HepG2 (cell line): ENCODE measurements around the gene FTL. TPM values are rescaled to one million over a fixed set of nuclear protein-coding genes. Genes with fewer than 3 reads are reported as not detected.
A peak's percentile ranks its signal among the peaks of the same experiment; 100 is the strongest.

ENCODE experiments used
- BCL6 ChIP-seq: IDR thresholded peaks from 2 replicates; pipeline ENCODE4 v1.6.1; 2016; ENCODE audit warnings: missing genetic modification reagents, missing compliant biosample characterization
- BHLHE40 ChIP-seq: IDR thresholded peaks from 2 replicates; pipeline ENCODE4 v1.6.1; 2011; ENCODE audit warnings: low read length, improper control_type of control experiment
- ETS1 ChIP-seq: sonication (generic); formaldehyde crosslinking; IDR thresholded peaks from 2 replicates; pipeline ENCODE4 v1.4.0; 2020; ENCODE audit warnings: missing genetic modification reagents
- FOXA1 ChIP-seq, 2 experiments: fragments of 450-650 bp in 1 of 2; sonication (generic) in 1 of 2; formaldehyde crosslinking in 1 of 2; IDR thresholded peaks; 2 replicates each; pipeline versions ENCODE4 v1.4.0 to v1.6.1; 2016 to 2020; ENCODE audit warnings: missing genetic modification reagents in 1 of 2
- GABPB1 ChIP-seq: IDR thresholded peaks from 2 replicates; pipeline ENCODE4 v1.6.1; 2016; ENCODE audit warnings: mild to moderate bottlenecking, missing genetic modification reagents, moderate library complexity, missing compliant biosample characterization
- ISL2 ChIP-seq: sonication (generic); formaldehyde crosslinking; IDR thresholded peaks from 2 replicates; pipeline ENCODE4 v1.5.0; 2020; ENCODE audit warnings: missing genetic modification reagents
- KAT7 ChIP-seq: IDR thresholded peaks from 2 replicates; pipeline ENCODE4 v1.6.1; 2018; ENCODE audit warnings: borderline replicate concordance, missing compliant biosample characterization
- KLF15 ChIP-seq: sonication (generic); formaldehyde crosslinking; IDR thresholded peaks from 2 replicates; pipeline ENCODE4 v1.8.1; 2023; ENCODE audit warnings: borderline replicate concordance, mild to moderate bottlenecking, inconsistent platforms, missing genetic modification reagents, mixed read lengths
- MIXL1 ChIP-seq: IDR thresholded peaks from 2 replicates; pipeline ENCODE4 v1.6.1; 2016
- MTA3 ChIP-seq: sonication (generic); formaldehyde crosslinking; IDR thresholded peaks from 2 replicates; pipeline ENCODE4 v1.4.0; 2020; ENCODE audit warnings: missing genetic modification reagents
- PHF21A ChIP-seq: sonication (generic); formaldehyde crosslinking; IDR thresholded peaks from 2 replicates; pipeline ENCODE4 v1.5.0; 2020; ENCODE audit warnings: mild to moderate bottlenecking, missing genetic modification reagents
- RBAK ChIP-seq: sonication (generic); formaldehyde crosslinking; IDR thresholded peaks from 2 replicates; pipeline ENCODE4 v1.5.1; 2020; ENCODE audit warnings: mild to moderate bottlenecking, missing genetic modification reagents
- SATB2 ChIP-seq: sonication (generic); formaldehyde crosslinking; IDR thresholded peaks from 2 replicates; pipeline ENCODE4 v1.5.0; 2020; ENCODE audit warnings: missing genetic modification reagents
- TBP ChIP-seq: sonication (generic); formaldehyde crosslinking; IDR thresholded peaks from 2 replicates; pipeline ENCODE4 v1.5.0; 2020; ENCODE audit warnings: missing genetic modification reagents
- TCF7 ChIP-seq: sonication (generic); IDR thresholded peaks from 2 replicates; pipeline ENCODE4 v1.6.1; 2016; ENCODE audit warnings: antibody characterized with exemption, low read depth
- TCF7L2 ChIP-seq: IDR thresholded peaks from 2 replicates; pipeline ENCODE4 v1.6.1; 2011; ENCODE audit warnings: mild to moderate bottlenecking, low read depth, low read length, moderate library complexity
- THAP11 ChIP-seq: IDR thresholded peaks from 2 replicates; pipeline ENCODE4 v1.6.1; 2016; ENCODE audit warnings: missing biosample characterization, missing genetic modification reagents
- ZNF101 ChIP-seq: sonication (generic); formaldehyde crosslinking; IDR thresholded peaks from 2 replicates; pipeline ENCODE4 v1.4.0; 2020; ENCODE audit warnings: mild to moderate bottlenecking, low read depth, missing genetic modification reagents, borderline replicate concordance
- ZNF335 ChIP-seq: sonication (generic); formaldehyde crosslinking; IDR thresholded peaks from 2 replicates; pipeline ENCODE4 v1.4.0; 2020; ENCODE audit warnings: missing genetic modification reagents
- ZNF549 ChIP-seq: sonication (generic); formaldehyde crosslinking; IDR thresholded peaks from 2 replicates; pipeline ENCODE4 v1.5.0; 2020; ENCODE audit warnings: missing genetic modification reagents
- ZNF552 ChIP-seq: sonication (generic); formaldehyde crosslinking; IDR thresholded peaks from 2 replicates; pipeline ENCODE4 v1.9.0; 2022; ENCODE audit warnings: missing genetic modification reagents, mild to moderate bottlenecking, borderline replicate concordance
- ZNF563 ChIP-seq: sonication (generic); formaldehyde crosslinking; IDR thresholded peaks from 2 replicates; pipeline ENCODE4 v1.8.0; 2022; ENCODE audit warnings: mild to moderate bottlenecking, moderate library complexity, missing genetic modification reagents
- ZNF660 ChIP-seq: sonication (generic); formaldehyde crosslinking; IDR thresholded peaks from 2 replicates; pipeline ENCODE4 v1.5.1; 2020; ENCODE audit warnings: mild to moderate bottlenecking, low read depth, missing genetic modification reagents, borderline replicate concordance
- ZNF674 ChIP-seq: sonication (generic); formaldehyde crosslinking; IDR thresholded peaks from 2 replicates; pipeline ENCODE4 v1.5.0; 2020; ENCODE audit warnings: low read depth, mild to moderate bottlenecking, missing genetic modification reagents
- polyA plus RNA-seq, 8 experiments: library from polyadenylated mRNA; depleted of rRNA in 3 of 8; stranded (reverse) in 7 of 8; unstranded in 1 of 8; fragments of >200 nt; fragmentation: Illumina TruSeq in 4 of 8; extraction: Trizol in 4 of 8; gene quantifications; 2 replicates each; pipeline versions ENCODE4 v1.2.1 to v1.2.3, GENCODE V29; 2011 to 2016; ENCODE audit warnings: low read depth in 4 of 8, missing spikeins in 1 of 8, mixed read lengths in 1 of 8; ENCODE audit not compliant: insufficient read depth in 1 of 8
- total RNA-seq, 5 experiments: library from RNA; depleted of rRNA; stranded (reverse); fragments of >200 nt; fragmentation: Illumina TruSeq; extraction: Trizol; gene quantifications; 2 replicates each; pipeline ENCODE4 v1.2.3, GENCODE V29; 2016; ENCODE audit warnings: low read depth in 1 of 5
- TF ChIP-seq, protein P1 (sequence below): sonication (generic); formaldehyde crosslinking; IDR thresholded peaks from 2 replicates; pipeline ENCODE4 v1.4.0; 2020; ENCODE audit warnings: missing genetic modification reagents
- TF ChIP-seq, protein P2 (sequence below): IDR thresholded peaks from 2 replicates; pipeline ENCODE4 v1.6.1; 2016; ENCODE audit warnings: low read depth, missing genetic modification reagents, missing compliant biosample characterization

FTL gene
- total and polyA plus RNA-seq, 2 of the 13 experiments (the other 11 are each of a cell fraction or from before 2014, with no cell fraction given), result 2,721 to 8,800 TPM

DNA sequence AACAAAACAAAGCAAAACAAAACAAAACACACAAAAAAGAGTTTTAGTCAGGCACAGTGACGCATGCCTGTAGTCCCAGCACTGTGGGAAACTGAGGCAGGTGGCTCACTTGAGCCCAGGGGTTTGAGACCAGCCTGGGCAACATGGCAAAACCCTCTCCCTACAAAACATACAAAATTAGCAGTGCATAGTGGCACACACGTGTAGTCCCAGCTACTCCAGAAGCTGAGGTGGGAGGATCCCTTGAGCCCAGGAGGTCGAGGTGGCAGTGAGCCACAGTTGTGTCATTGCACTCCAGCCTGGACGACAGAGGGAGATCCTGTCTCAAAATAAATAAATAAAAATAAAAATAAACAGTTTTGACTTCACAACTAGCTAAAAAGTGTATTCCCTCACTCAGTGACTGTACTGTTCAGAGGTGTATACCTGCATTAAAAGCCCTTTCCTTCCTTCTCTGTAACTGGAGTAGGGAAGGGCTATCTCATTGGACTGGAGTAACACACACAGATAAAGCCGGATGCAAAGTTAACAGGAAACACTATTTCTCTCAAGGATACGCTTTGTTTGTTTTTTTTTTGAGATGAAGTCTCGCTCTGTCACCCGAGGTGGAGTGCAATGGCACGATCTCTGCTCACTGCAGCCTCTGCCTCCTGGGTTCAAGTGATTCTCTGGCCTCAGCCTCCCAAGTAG is 14.1 kb upstream of the FTL start (continued):
- TF ChIP-seq BHLHE40 (no peak), BCL6 (CRISPR knock-in tag) (no peak), ISL2 (CRISPR knock-in tag) (no peak), ZNF549 (CRISPR knock-in tag) (no peak), ETS1 (CRISPR knock-in tag) (no peak), ZNF660 (CRISPR knock-in tag) (no peak), MIXL1 (CRISPR knock-in tag) (peak; percentile 30; the same call in 1 of the 2 replicates), GABPB1 (CRISPR knock-in tag) (0 out of 2 replicates have a peak, but pooled peaks have one; percentile 15), SATB2 (CRISPR knock-in tag) (no peak), ZNF563 (CRISPR knock-in tag) (no peak), ZNF335 (CRISPR knock-in tag) (no peak), ZNF674 (CRISPR knock-in tag) (no peak), TBP (CRISPR knock-in tag) (no peak), FOXA1 (IDR thresholded peaks at IDR 0.05) (no peak), FOXA1 (CRISPR knock-in tag; IDR thresholded peaks at IDR 0.05) (no peak), KAT7 (CRISPR knock-in tag) (no peak), TCF7 (no peak), THAP11 (CRISPR knock-in tag) (no peak), KLF15 (no peak), MTA3 (CRISPR knock-in tag) (no peak), RBAK (CRISPR knock-in tag) (no peak), PHF21A (CRISPR knock-in tag) (no peak), ZNF552 (CRISPR knock-in tag) (no peak), TCF7L2 (no peak), ZNF101 (no peak)
- TF ChIP-seq, protein P1, sequence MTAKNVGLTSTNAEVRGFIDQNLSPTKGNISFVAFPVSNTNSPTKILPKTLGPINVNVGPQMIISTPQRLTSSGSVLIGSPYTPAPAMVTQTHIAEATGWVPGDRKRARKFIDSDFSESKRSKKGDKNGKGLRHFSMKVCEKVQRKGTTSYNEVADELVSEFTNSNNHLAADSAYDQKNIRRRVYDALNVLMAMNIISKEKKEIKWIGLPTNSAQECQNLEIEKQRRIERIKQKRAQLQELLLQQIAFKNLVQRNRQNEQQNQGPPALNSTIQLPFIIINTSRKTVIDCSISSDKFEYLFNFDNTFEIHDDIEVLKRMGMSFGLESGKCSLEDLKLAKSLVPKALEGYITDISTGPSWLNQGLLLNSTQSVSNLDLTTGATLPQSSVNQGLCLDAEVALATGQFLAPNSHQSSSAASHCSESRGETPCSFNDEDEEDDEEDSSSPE (CRISPR knock-in tag), result no peak
- TF ChIP-seq, protein P2, sequence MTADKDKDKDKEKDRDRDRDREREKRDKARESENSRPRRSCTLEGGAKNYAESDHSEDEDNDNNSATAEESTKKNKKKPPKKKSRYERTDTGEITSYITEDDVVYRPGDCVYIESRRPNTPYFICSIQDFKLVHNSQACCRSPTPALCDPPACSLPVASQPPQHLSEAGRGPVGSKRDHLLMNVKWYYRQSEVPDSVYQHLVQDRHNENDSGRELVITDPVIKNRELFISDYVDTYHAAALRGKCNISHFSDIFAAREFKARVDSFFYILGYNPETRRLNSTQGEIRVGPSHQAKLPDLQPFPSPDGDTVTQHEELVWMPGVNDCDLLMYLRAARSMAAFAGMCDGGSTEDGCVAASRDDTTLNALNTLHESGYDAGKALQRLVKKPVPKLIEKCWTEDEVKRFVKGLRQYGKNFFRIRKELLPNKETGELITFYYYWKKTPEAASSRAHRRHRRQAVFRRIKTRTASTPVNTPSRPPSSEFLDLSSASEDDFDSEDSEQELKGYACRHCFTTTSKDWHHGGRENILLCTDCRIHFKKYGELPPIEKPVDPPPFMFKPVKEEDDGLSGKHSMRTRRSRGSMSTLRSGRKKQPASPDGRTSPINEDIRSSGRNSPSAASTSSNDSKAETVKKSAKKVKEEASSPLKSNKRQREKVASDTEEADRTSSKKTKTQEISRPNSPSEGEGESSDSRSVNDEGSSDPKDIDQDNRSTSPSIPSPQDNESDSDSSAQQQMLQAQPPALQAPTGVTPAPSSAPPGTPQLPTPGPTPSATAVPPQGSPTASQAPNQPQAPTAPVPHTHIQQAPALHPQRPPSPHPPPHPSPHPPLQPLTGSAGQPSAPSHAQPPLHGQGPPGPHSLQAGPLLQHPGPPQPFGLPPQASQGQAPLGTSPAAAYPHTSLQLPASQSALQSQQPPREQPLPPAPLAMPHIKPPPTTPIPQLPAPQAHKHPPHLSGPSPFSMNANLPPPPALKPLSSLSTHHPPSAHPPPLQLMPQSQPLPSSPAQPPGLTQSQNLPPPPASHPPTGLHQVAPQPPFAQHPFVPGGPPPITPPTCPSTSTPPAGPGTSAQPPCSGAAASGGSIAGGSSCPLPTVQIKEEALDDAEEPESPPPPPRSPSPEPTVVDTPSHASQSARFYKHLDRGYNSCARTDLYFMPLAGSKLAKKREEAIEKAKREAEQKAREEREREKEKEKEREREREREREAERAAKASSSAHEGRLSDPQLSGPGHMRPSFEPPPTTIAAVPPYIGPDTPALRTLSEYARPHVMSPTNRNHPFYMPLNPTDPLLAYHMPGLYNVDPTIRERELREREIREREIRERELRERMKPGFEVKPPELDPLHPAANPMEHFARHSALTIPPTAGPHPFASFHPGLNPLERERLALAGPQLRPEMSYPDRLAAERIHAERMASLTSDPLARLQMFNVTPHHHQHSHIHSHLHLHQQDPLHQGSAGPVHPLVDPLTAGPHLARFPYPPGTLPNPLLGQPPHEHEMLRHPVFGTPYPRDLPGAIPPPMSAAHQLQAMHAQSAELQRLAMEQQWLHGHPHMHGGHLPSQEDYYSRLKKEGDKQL (CRISPR knock-in tag), result no peak
